Keratinocyte (primary cell): ENCODE results near the gene CDK14. TPM values are rescaled to one million over a fixed set of nuclear protein-coding genes. Genes with fewer than 3 reads are reported as not detected.

Source experiments
- DNase-seq: peaks from one replicate; pipeline ENCODE4 v3.0.0-alpha.2; 2011; ENCODE audit warnings: low read depth, missing footprints, low spot score
- FAIRE-seq: peaks from 2 replicates; lab custom pipeline; 2011; peaks lifted over from hg19 to GRCh38; lab: Jason Lieb, UNC
- H2AFZ ChIP-seq: 2 replicates; pipeline ENCODE4 v1.6.0; 2012; ENCODE audit warnings: low read length, control low read depth, inconsistent platforms; ENCODE audit not compliant: control insufficient read depth
- H3K27ac ChIP-seq: 2 replicates; pipeline ENCODE4 v1.5.1; 2011; ENCODE audit warnings: low read length; ENCODE audit not compliant: control insufficient read depth, insufficient read depth
- H3K27me3 ChIP-seq: 3 replicates; pipeline ENCODE4 v1.6.0; 2011; ENCODE audit warnings: low read length; ENCODE audit not compliant: control insufficient read depth, insufficient read depth; ENCODE audit errors: extremely low read depth
- H3K36me3 ChIP-seq, 2 experiments: 2 replicates in 1 of 2; 3 replicates in 1 of 2; pipeline ENCODE4 v1.5.1; 2011; ENCODE audit warnings: low read length in 2 of 2, mild to moderate bottlenecking in 1 of 2; ENCODE audit not compliant: control insufficient read depth in 2 of 2, insufficient read depth in 2 of 2; ENCODE audit errors: extremely low read depth in 1 of 2
- H3K4me1 ChIP-seq: 3 replicates; pipeline ENCODE4 v1.5.1; 2011; ENCODE audit warnings: low read length; ENCODE audit not compliant: control insufficient read depth, insufficient read depth; ENCODE audit errors: extremely low read depth
- H3K4me2 ChIP-seq: 3 replicates; pipeline ENCODE4 v1.6.0; 2011; ENCODE audit warnings: low read depth, low read length; ENCODE audit not compliant: control insufficient read depth, insufficient read depth; ENCODE audit errors: extremely low read depth
- H3K4me3 ChIP-seq, 3 experiments: fragments of 200-600 bp in 1 of 3; sonication (generic) in 1 of 3; 2 replicates in 2 of 3; 3 replicates in 1 of 3; pipeline ENCODE4 v1.5.1; 2011 to 2016; ENCODE audit warnings: low read length in 3 of 3, mild to moderate bottlenecking in 3 of 3, control low read depth in 2 of 3, inconsistent platforms in 1 of 3, low read depth in 1 of 3, mixed read lengths in 1 of 3, mixed run types in 1 of 3, moderate library complexity in 1 of 3; ENCODE audit not compliant: control insufficient read depth in 2 of 3, insufficient read depth in 2 of 3; ENCODE audit errors: extremely low read depth in 1 of 3
- H3K79me2 ChIP-seq: 2 replicates; pipeline ENCODE4 v1.6.0; 2012; ENCODE audit warnings: low read length; ENCODE audit not compliant: control insufficient read depth, insufficient read depth
- H3K9ac ChIP-seq: 3 replicates; pipeline ENCODE4 v1.6.0; 2011; ENCODE audit warnings: low read length; ENCODE audit not compliant: control insufficient read depth, insufficient read depth; ENCODE audit errors: extremely low read depth
- H3K9me1 ChIP-seq: 3 replicates; pipeline ENCODE4 v1.6.0; 2011; ENCODE audit warnings: low read length; ENCODE audit not compliant: control insufficient read depth, insufficient read depth; ENCODE audit errors: extremely low read depth
- H3K9me3 ChIP-seq: 2 replicates; pipeline ENCODE4 v1.5.1; 2012; ENCODE audit warnings: low read depth, low read length; ENCODE audit not compliant: control insufficient read depth
- H4K20me1 ChIP-seq: 3 replicates; pipeline ENCODE4 v1.6.0; 2011; ENCODE audit warnings: low read length; ENCODE audit not compliant: control insufficient read depth, insufficient read depth; ENCODE audit errors: extremely low read depth
- EZH2 ChIP-seq: IDR thresholded peaks from one replicate; pipeline ENCODE4 v1.6.1; 2012; ENCODE audit warnings: inconsistent platforms, mild to moderate bottlenecking, low read length, moderate library complexity
- dilution Hi-C: fragments of 300-500 bp; cut with MboI; formaldehyde crosslinking; loops from one replicate; pipeline ENCODE4 v1.7.0; 2020; ENCODE audit warnings: low sequenced_read_pairs; ENCODE audit not compliant: extremely low pct_ligation_motif_present
- polyA plus RNA-seq, 5 experiments: library from polyadenylated mRNA; depleted of rRNA in 3 of 5; stranded (reverse) in 3 of 5; stranded (forward) in 1 of 5; unstranded in 1 of 5; fragments of >200 nt; gene quantifications; 1 replicate in 1 of 5; 2 replicates in 3 of 5; 3 replicates in 1 of 5; pipeline versions ENCODE4 v1.2.1 to v1.2.3, GENCODE V29; 2011 to 2012; ENCODE audit warnings: missing spikeins in 2 of 5, low read depth in 1 of 5, low replicate concordance in 1 of 5
- TF ChIP-seq, protein P1 (sequence below), 3 experiments: IDR thresholded peaks in 1 of 3; conservative IDR thresholded peaks in 1 of 3; optimal IDR thresholded peaks in 1 of 3; 2 replicates in 2 of 3; 3 replicates in 1 of 3; pipeline versions ENCODE3 to v1.5.1; 2011; ENCODE audit warnings: low read length in 3 of 3, mild to moderate bottlenecking in 3 of 3, moderate library complexity in 2 of 3, control low read depth in 1 of 3, inconsistent platforms in 1 of 3; ENCODE audit not compliant: insufficient read depth in 2 of 3; ENCODE audit errors: extremely low read depth in 1 of 3

The CDK14 gene
- polyA plus RNA-seq, 1 donor (not counting 4 experiments of a cell fraction or from before 2014, with no cell fraction given) = 4.0 TPM

GRCh38 chr7:90749262-90749661 lies 153.1 kb downstream of the CDK14 start:
- Histone ChIP-seq H3K4me3 (no peak overlapping the region), H3K4me2 (no peak overlapping the region), H3K27ac (no peak overlapping the region), H3K36me3 (no peaks in the 10 kb centered on the region), H2AFZ (no peak overlapping the region), H3K9me1 (no peaks in the 10 kb centered on the region), H3K27me3 (no peaks in the 10 kb centered on the region), H3K9ac (no peak overlapping the region), H3K9me3 (no peaks in the 10 kb centered on the region), H4K20me1 (no peaks in the 10 kb centered on the region), H3K4me1 (no peaks in the 10 kb centered on the region), H3K79me2 (no peaks in the 10 kb centered on the region)
- DNase-seq = no peak
- dilution Hi-C loops = no loop called here
- FAIRE-seq = no peak
- TF ChIP-seq, protein P1, sequence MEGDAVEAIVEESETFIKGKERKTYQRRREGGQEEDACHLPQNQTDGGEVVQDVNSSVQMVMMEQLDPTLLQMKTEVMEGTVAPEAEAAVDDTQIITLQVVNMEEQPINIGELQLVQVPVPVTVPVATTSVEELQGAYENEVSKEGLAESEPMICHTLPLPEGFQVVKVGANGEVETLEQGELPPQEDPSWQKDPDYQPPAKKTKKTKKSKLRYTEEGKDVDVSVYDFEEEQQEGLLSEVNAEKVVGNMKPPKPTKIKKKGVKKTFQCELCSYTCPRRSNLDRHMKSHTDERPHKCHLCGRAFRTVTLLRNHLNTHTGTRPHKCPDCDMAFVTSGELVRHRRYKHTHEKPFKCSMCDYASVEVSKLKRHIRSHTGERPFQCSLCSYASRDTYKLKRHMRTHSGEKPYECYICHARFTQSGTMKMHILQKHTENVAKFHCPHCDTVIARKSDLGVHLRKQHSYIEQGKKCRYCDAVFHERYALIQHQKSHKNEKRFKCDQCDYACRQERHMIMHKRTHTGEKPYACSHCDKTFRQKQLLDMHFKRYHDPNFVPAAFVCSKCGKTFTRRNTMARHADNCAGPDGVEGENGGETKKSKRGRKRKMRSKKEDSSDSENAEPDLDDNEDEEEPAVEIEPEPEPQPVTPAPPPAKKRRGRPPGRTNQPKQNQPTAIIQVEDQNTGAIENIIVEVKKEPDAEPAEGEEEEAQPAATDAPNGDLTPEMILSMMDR (optimal IDR thresholded peaks at IDR 0.05 in 1 of 3, IDR thresholded peaks at IDR 0.05 in 1 of 3, conservative IDR thresholded peaks at IDR 0.05 in 1 of 3; ENCODE audit: extremely low read depth in 1 of 3, insufficient read depth in 2 of 3, low read length in 3 of 3) = no peak
- no peak for TF ChIP-seq EZH2

DNA sequence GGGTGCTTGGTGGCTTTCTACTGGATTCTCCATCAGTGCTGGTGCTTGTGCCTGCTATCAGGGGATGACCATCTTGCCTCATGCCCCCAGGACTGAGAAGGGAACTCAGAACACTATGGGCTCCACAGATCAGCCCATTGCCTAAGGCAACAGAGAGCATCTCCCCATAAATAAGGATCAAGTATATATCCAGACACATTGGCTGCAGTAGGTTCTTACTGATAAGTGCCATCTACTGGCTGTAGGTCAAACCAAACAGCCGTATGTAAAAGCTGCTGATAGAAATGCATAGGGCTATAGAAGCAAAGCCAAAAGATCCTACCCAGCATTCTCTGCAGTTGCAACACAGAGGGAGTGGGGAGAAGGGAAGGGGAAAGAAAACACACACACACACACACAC lies 153.7 kb downstream of the CDK14 start:
- Histone ChIP-seq H4K20me1 (no peaks in the 10 kb centered on the region), H3K79me2 (no peaks in the 10 kb centered on the region), H3K27ac (no peak overlapping the region), H3K4me3 (no peak overlapping the region), H3K9me1 (no peaks in the 10 kb centered on the region), H3K9ac (no peak overlapping the region), H3K4me2 (no peak overlapping the region), H3K27me3 (no peaks in the 10 kb centered on the region), H3K36me3 (no peaks in the 10 kb centered on the region), H2AFZ (no peak overlapping the region), H3K4me1 (no peaks in the 10 kb centered on the region), H3K9me3 (no peaks in the 10 kb centered on the region)
- dilution Hi-C loops = no loop called here
- no peak for FAIRE-seq
- DNase-seq = no peak
- no peak for TF ChIP-seq EZH2
- TF ChIP-seq, protein P1 (optimal IDR thresholded peaks at IDR 0.05 in 1 of 3, IDR thresholded peaks at IDR 0.05 in 1 of 3, conservative IDR thresholded peaks at IDR 0.05 in 1 of 3; ENCODE audit: extremely low read depth in 1 of 3, insufficient read depth in 2 of 3, low read length in 3 of 3) = no peak
